Mucosa of stomach (tissue), 1 donor: ENCODE results near the gene RSPH10B.
"Not testable (repeated sequence)": the region's sequence is repeated elsewhere in the genome, so short reads cannot be mapped to it uniquely, and the experiment has no call there.

Source experiments
- H3K27me3 ChIP-seq: one replicate; pipeline ENCODE4 v1.7.0; 2013; ENCODE audit warnings: mild to moderate bottlenecking, low read length; ENCODE audit not compliant: control insufficient read depth, insufficient read depth
- H3K36me3 ChIP-seq: one replicate; pipeline ENCODE4 v1.7.0; 2013; ENCODE audit warnings: low read length; ENCODE audit not compliant: control insufficient read depth, insufficient read depth
- H3K4me1 ChIP-seq: one replicate; pipeline ENCODE4 v1.7.0; 2013; ENCODE audit warnings: mild to moderate bottlenecking, low read length; ENCODE audit not compliant: control insufficient read depth, insufficient read depth
- H3K4me3 ChIP-seq: one replicate; pipeline ENCODE4 v1.7.0; 2013; ENCODE audit warnings: low read length
- H3K9ac ChIP-seq: one replicate; pipeline ENCODE4 v1.7.0; 2013; ENCODE audit warnings: mild to moderate bottlenecking, low read length, moderate library complexity
- H3K9me3 ChIP-seq: one replicate; pipeline ENCODE4 v1.7.0; 2013; ENCODE audit warnings: mild to moderate bottlenecking, low read length, moderate library complexity; ENCODE audit not compliant: control insufficient read depth
- donor health status: Pancreatic carcinoma.

The RSPH10B gene

GRCh38 chr7:5970347-5970911 lies at the start of gene RSPH10B:
RSPH10B (minus strand) TSS chr7:5970689; CDS start chr7:5967116, 3,573 bp downstream.
- H3K9me3 ChIP-seq, H3K36me3 ChIP-seq, H3K9ac ChIP-seq, H3K27me3 ChIP-seq, H3K4me3 ChIP-seq, H3K4me1 ChIP-seq: not testable (repeated sequence)

- no peaks in the 10 kb centered on the region for H3K36me3 ChIP-seq
- H3K4me1 ChIP-seq: peaks cover 27% of the 10 kb centered on the region
- no peak overlapping the region for H3K4me3 ChIP-seq
- no peaks in the 10 kb centered on the region for H3K27me3 ChIP-seq
- H3K9ac ChIP-seq: no peak overlapping the region
- no peaks in the 10 kb centered on the region for H3K9me3 ChIP-seq
Measured at GRCh38 chr7:6016653-6016966, 46.1 kb upstream of the RSPH10B start.

- no peak overlapping the region for H3K4me3 ChIP-seq
- H3K9ac ChIP-seq: no peak overlapping the region
Measured at GRCh38 chr7:6015917-6016652, 45.6 kb upstream of the RSPH10B start.

DNA sequence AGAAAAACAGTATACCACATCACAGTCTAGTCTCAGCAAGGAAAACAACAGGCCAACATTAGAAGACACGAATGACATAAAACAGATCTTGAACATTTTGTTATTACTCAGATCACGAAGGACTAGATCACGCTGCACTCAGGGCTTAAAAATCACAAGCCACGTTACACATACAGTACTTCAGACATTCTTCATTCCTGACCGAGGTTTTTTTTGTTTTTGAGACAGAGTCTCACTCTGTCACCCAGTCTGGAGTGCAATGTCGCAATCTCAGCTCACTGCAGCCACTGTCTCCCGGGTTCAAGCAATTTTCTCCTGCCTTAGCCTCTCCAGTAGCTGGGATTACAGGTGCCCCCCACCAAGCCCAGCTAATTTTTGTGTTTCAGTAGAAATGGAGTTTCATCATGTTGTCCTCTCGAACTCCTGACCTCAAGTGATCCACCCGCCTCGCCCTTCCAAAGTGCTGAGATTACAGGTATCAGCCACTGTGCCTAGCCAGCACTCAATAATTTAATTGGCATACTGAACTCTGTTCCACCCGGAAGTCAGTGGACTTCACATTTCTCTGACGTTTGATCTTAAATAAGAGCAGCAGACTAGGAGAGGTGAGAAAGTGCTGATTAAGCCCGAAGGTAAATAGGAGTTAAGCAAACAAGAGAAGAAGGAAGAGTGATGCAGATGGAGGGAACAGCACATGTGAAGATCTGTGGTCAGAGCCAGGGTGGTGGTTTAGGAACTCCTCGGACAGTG lies 42.0 kb upstream of the RSPH10B start:
- Histone ChIP-seq H3K4me3 (no peak overlapping the region), H3K27me3 (no peaks in the 10 kb centered on the region), H3K36me3 (no peaks in the 10 kb centered on the region), H3K9ac (no peak overlapping the region), H3K4me1 (peaks cover 33% of the 10 kb centered on the region), H3K9me3 (no peaks in the 10 kb centered on the region)

More at GRCh38 chr7:6015917-6016652, 45.6 kb upstream of the RSPH10B start:
- Histone ChIP-seq H3K27me3 (no peaks in the 10 kb centered on the region), H3K36me3 (no peaks in the 10 kb centered on the region), H3K4me1 (peaks cover 27% of the 10 kb centered on the region), H3K9me3 (no peaks in the 10 kb centered on the region)

GRCh38 chr7:6011541-6011940 lies 41.1 kb upstream of the RSPH10B start:
- peaks cover 33% of the 10 kb centered on the region for H3K4me1 ChIP-seq
- no peak overlapping the region for H3K9ac ChIP-seq
- H3K9me3 ChIP-seq: no peaks in the 10 kb centered on the region
- H3K27me3 ChIP-seq: no peaks in the 10 kb centered on the region
- H3K36me3 ChIP-seq: no peaks in the 10 kb centered on the region
- H3K4me3 ChIP-seq: no peak overlapping the region

GRCh38 chr7:6010370-6010769 lies 39.9 kb upstream of the RSPH10B start:
- H3K9ac ChIP-seq, H3K9me3 ChIP-seq, H3K4me3 ChIP-seq, H3K27me3 ChIP-seq, H3K36me3 ChIP-seq: not testable (repeated sequence)
- H3K4me1 ChIP-seq: peaks cover 27% of the 10 kb centered on the region

- no peaks in the 10 kb centered on the region for H3K27me3 ChIP-seq
- H3K9me3 ChIP-seq: no peaks in the 10 kb centered on the region
- H3K4me3 ChIP-seq: peak within 1 kb of the TSS; percentile 84
- peak within 1 kb of the TSS; percentile 59 for H3K9ac ChIP-seq
- no peaks in the 10 kb centered on the region for H3K36me3 ChIP-seq
- H3K4me1 ChIP-seq: peaks cover 27% of the 10 kb centered on the region
Measured at GRCh38 chr7:6008668-6009611, 38.5 kb upstream of the RSPH10B start, which contains the start of the genes AIMP2 and PMS2. AIMP2 (plus strand) TSS chr7:6009272; CDS start chr7:6009364, 92 bp downstream. PMS2 (minus strand) TSS chr7:6009049; CDS start chr7:6009019, 30 bp downstream.

GRCh38 chr7:6007835-6008590 lies 37.5 kb upstream of the RSPH10B start:
- H3K9me3 ChIP-seq, H3K4me3 ChIP-seq, H3K27me3 ChIP-seq, H3K36me3 ChIP-seq: not testable (repeated sequence)
- Histone ChIP-seq H3K4me1 (peaks cover 19% of the 10 kb centered on the region), H3K9ac (peak overlapping the region; percentile 39)

DNA sequence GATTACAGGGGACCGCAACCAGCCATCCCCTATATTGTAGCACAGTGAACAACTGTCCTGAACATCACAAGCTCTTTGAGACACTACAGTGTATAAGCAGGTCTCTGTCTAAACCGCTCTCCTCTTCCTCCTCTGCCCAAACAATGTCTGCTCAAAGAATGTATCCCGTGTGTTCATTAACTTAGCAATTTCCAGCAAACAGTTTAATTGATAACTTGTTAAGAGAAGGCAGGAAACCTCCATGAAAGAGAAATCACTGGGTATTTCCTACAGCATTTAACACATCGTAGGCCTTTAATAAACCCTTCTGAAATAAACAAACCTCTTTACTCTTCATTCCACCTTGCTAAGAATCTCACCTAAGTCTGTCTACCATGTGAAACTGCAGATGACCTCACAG lies 36.9 kb upstream of the RSPH10B start:
- peaks cover 13% of the 10 kb centered on the region for H3K4me1 ChIP-seq
- H3K9ac ChIP-seq: no peak overlapping the region
- no peak overlapping the region for H3K4me3 ChIP-seq
- H3K36me3 ChIP-seq: no peaks in the 10 kb centered on the region
- H3K9me3 ChIP-seq: no peaks in the 10 kb centered on the region
- H3K27me3 ChIP-seq: no peaks in the 10 kb centered on the region

DNA sequence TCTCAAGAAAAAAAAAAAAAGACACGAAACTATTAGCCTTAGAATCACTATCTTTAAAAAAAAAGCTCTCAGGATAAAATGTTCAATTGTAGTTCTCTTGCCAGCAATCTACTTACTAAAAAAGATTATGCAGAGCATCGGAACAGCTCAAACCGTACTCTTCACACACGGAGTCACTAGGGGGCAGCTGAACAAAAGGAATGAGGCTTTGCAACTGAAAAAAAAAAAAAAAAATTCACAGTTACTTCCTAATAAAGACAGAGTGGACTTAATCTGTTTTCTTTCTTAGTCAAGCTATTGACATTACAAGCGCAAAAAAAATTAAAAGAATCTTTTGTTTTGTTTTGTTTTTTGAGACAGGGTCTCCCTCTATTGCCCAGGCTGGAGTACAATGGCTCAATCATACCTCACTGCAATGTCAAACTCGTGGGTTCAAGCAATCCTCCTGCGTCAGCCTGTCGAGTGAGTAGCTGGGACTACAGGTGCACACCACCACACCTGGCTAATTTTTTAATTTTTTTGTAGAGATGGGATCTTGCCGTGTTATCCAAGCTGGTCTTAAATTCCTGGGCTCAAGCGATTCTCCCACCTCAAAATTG lies 26.8 kb upstream of the RSPH10B start:
- no peaks in the 10 kb centered on the region for H3K27me3 ChIP-seq

GRCh38 chr7:5987061-5987460 lies 16.6 kb upstream of the RSPH10B start:
- not testable (repeated sequence) for H3K27me3 ChIP-seq, H3K4me3 ChIP-seq, H3K9me3 ChIP-seq, H3K9ac ChIP-seq, H3K36me3 ChIP-seq, H3K4me1 ChIP-seq

More for the DNA sequence above, 26.8 kb upstream of the RSPH10B start:
- Histone ChIP-seq H3K9ac (no peak overlapping the region), H3K9me3 (no peaks in the 10 kb centered on the region), H3K4me1 (no peaks in the 10 kb centered on the region), H3K36me3 (no peaks in the 10 kb centered on the region), H3K4me3 (no peak overlapping the region)
